22Rv1 (cell line): ENCODE results near the gene UBE3C.

Experiments used
- CTCF ChIP-seq: fragments of 450-650 bp; IDR thresholded peaks from 2 replicates; pipeline ENCODE4 v1.5.1; 2017; ENCODE audit warnings: mild to moderate bottlenecking
- ZFX ChIP-seq: fragments of 450-650 bp; IDR thresholded peaks from 2 replicates; pipeline ENCODE4 v1.6.1; 2017; ENCODE audit warnings: antibody characterized with exemption, borderline replicate concordance

GRCh38 chr7:157238087-157238486 lies 99.4 kb downstream of the UBE3C start:
- TF ChIP-seq CTCF: peak; percentile 59
- TF ChIP-seq ZFX: no peak
